Heart right ventricle (tissue), 16 donors: ENCODE measurements around the gene PSTK. TPM values are rescaled to one million over a fixed set of nuclear protein-coding genes. Genes with fewer than 3 reads are reported as not detected.

Experiments used
- ATAC-seq, 8 donors: fragments of 200-7000 bp; cut with Tn5 transposase; one replicate each; pipeline ENCODE4 v1.9.1; 2020; ENCODE audit warnings: mild to moderate bottlenecking in 8 of 8, moderate library complexity in 8 of 8, moderate number of reproducible peaks in 1 of 8
- DNase-seq, 2 donors: peaks; one replicate each; pipeline ENCODE4 v3.0.0-alpha.2; 2020
- H3K27ac ChIP-seq, 10 donors: fragments of 200-600 bp; sonication (generic) in 2 of 10; one replicate each; pipeline versions ENCODE4 v1.5.0 to v1.8.0; 2020 to 2022; ENCODE audit warnings: mild to moderate bottlenecking in 3 of 10
- H3K27me3 ChIP-seq, 7 donors: fragments of 200-600 bp; one replicate each; pipeline ENCODE4 v1.8.0; 2021 to 2022; ENCODE audit warnings: mild to moderate bottlenecking in 2 of 7
- H3K36me3 ChIP-seq, 9 donors: fragments of 200-600 bp; sonication (generic) in 1 of 9; one replicate each; pipeline versions ENCODE4 v1.5.0 to v1.8.0; 2020 to 2022; ENCODE audit warnings: mild to moderate bottlenecking in 2 of 9
- H3K4me1 ChIP-seq, 9 donors: fragments of 200-600 bp; sonication (generic) in 1 of 9; one replicate each; pipeline versions ENCODE4 v1.5.0 to v1.8.0; 2020 to 2022; ENCODE audit warnings: mild to moderate bottlenecking in 4 of 9
- H3K4me3 ChIP-seq, 10 donors: fragments of 200-600 bp; sonication (generic) in 2 of 10; one replicate each; pipeline versions ENCODE4 v1.5.0 to v1.8.0; 2020 to 2022; ENCODE audit warnings: mild to moderate bottlenecking in 7 of 10, moderate library complexity in 2 of 10
- H3K9me3 ChIP-seq, 11 donors: fragments of 200-600 bp in 10 of 11; sonication (generic) in 2 of 11; one replicate each; pipeline versions ENCODE4 v1.5.0 to v1.8.0; 2013 to 2022; ENCODE audit warnings: mild to moderate bottlenecking in 2 of 11, control low read depth in 1 of 11, moderate library complexity in 1 of 11
- WGBS, 2 donors: extraction: QIAGEN DNeasy Blood & Tissue Kit; methylation state at CpG; one replicate each; pipeline ENCODE4 v1.1.7; 2013; ENCODE audit warnings: inconsistent platforms in 1 of 2; 5-methylcytosine and 5-hydroxymethylcytosine counted together
- intact Hi-C, 10 donors: fragments of 100-400 bp; cut with DNase I; formaldehyde crosslinking; loops; one replicate each; pipeline versions ENCODE4 v1.11.1 to v1.14.2; 2022
- polyA plus RNA-seq, 2 donors: library from polyadenylated mRNA; stranded (reverse); fragments of 200-250 nt; gene quantifications; one replicate each; pipeline ENCODE4 v1.2.3, GENCODE V29; 2013
- total RNA-seq, 10 donors: library from RNA; stranded (reverse); fragmentation: NEBNext Ultra II Directional in 3 of 10; extraction: Animal tissue kit (Norgen Biotek cat#: 25700) in 3 of 10; gene quantifications; one replicate each; pipeline versions ENCODE4 v1.2.1 to v1.2.4, GENCODE V29; 2021 to 2023
- TF ChIP-seq, protein P1 (sequence below), 9 donors: fragments of 200-600 bp; sonication (generic) in 2 of 9; IDR thresholded peaks; one replicate each; pipeline versions ENCODE4 v1.5.0 to v1.8.0; 2021 to 2022; ENCODE audit warnings: antibody characterized with exemption in 9 of 9, mild to moderate bottlenecking in 5 of 9, moderate library complexity in 1 of 9
- donor health status: Arrhythmogenic right ventricular cardiomyopathy.
- donor health status: ischemic (EF 13 %, LVEDD 7.1; RV severe dilation, severe dysfunction).
- donor health status: healthy with polysubstance abuse.
- donor health status: DM: no; HTN: yes; CAD: no.
- donor health status: DM: no; HTN: no; CAD: no.
- donor health status: ischemic (EF 25% LVEDD 6.9; RV normal size, moderate dysfunction).
- donor health status: ischemic (EF 25% LVEDD 5.7; RV mildly dilated, moderate dysfunction).
- donor health status: healthy.
- donor health status: DM: yes; HTN: yes; CAD: no.
- donor health status: Ischemic cardiomyopathy.
- donor health status: ischemic (EF 35%, LVEDD 5.7; RV mildly dilated, moderate dysfunction).
- donor health status: nonischemic (EF 11% LVEDD 7.7; RV severe dilation, severe dysfunction).
- donor health status: DM: yes; HTN: yes; CAD: no.
- donor health status: PGD.
- donor health status: ischemic (EF 29% LVEDD 5.4; RV normal size, mild dysfunction).
- donor health status: nonischemic (EF 23%, LVEDD 6.1; RV moderate dilation, normal function).

The PSTK gene
- total and polyA plus RNA-seq, 12 donors = 1.4 to 3.8 (median 2.2) TPM

DNA sequence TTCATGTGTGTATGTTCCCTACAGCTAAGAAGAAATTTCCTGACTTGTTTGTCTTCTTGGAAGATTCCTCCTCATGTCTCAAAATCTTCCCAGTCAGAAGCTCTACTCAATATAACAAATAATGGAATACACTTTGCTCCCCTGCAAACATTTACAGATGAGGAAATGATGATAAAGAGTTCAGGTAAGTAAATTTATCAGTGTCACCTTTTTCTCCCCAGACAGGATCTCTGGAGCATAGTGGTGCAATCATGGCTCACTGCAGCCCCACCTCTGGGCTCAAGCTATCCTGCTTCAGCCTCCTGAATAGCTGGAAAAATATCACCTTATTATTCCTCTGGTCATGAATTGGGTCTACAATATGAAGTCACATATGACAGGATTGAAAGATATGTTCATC, 54.1 kb downstream of the PSTK start:
- no peak for DNase-seq
- TF ChIP-seq, protein P1, sequence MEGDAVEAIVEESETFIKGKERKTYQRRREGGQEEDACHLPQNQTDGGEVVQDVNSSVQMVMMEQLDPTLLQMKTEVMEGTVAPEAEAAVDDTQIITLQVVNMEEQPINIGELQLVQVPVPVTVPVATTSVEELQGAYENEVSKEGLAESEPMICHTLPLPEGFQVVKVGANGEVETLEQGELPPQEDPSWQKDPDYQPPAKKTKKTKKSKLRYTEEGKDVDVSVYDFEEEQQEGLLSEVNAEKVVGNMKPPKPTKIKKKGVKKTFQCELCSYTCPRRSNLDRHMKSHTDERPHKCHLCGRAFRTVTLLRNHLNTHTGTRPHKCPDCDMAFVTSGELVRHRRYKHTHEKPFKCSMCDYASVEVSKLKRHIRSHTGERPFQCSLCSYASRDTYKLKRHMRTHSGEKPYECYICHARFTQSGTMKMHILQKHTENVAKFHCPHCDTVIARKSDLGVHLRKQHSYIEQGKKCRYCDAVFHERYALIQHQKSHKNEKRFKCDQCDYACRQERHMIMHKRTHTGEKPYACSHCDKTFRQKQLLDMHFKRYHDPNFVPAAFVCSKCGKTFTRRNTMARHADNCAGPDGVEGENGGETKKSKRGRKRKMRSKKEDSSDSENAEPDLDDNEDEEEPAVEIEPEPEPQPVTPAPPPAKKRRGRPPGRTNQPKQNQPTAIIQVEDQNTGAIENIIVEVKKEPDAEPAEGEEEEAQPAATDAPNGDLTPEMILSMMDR (IDR thresholded peaks at IDR 0.05) = no peak
- H3K4me3 ChIP-seq = no peak overlapping the region
- no peaks in the 10 kb centered on the region for H3K9me3 ChIP-seq
- no peak overlapping the region for H3K27ac ChIP-seq
- no peaks in the 10 kb centered on the region for H3K4me1 ChIP-seq
- no peak for ATAC-seq
- H3K27me3 ChIP-seq = no peaks in the 10 kb centered on the region
- peaks cover 0 to 53% (median 5%) of the 10 kb centered on the region in 9 donors for H3K36me3 ChIP-seq
- intact Hi-C loops = no loop called here

DNA sequence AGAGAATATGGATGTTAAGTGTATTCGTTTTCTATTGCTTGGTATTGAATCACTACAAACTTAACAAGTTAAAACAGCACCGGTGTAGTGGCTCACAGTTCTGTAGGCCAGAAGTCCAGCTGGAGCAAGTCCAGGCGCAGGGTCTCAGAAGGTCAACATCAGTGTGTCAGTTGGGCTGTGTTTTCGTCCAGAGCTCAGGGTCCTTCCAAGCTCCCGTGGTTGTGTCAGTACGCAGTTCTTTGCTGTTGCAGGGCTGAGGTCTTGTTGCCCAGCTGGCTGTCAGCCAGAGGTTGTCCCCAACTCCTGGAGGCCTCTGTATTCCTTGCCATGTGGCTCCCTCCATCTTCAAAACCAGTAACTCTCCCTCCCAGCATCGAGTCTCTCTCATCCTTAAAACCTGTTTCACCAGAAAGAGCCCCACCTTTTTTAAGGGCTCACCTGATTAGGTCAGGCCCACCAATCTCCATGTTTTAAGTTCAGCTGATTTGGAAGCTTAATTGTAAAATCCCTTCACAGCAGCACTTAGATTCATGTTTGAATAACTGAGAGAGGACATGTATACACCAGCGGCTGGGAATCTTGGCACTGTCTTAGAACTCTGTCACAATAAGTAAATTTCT, 55.4 kb downstream of the PSTK start:
- no peak for DNase-seq
- intact Hi-C loops = no loop called here
- 88 to 91% methylated on average over 8 of the region's 8 CpGs for WGBS, 2 donors
- no peak overlapping the region for H3K27ac ChIP-seq
- H3K36me3 ChIP-seq = peaks cover 0 to 61% (median 5%) of the 10 kb centered on the region in 9 donors
- no peaks in the 10 kb centered on the region for H3K4me1 ChIP-seq
- H3K4me3 ChIP-seq = no peak overlapping the region
- TF ChIP-seq, protein P1 (IDR thresholded peaks at IDR 0.05) = no peak
- no peaks in the 10 kb centered on the region for H3K27me3 ChIP-seq
- ATAC-seq = no peak
- no peaks in the 10 kb centered on the region for H3K9me3 ChIP-seq

DNA sequence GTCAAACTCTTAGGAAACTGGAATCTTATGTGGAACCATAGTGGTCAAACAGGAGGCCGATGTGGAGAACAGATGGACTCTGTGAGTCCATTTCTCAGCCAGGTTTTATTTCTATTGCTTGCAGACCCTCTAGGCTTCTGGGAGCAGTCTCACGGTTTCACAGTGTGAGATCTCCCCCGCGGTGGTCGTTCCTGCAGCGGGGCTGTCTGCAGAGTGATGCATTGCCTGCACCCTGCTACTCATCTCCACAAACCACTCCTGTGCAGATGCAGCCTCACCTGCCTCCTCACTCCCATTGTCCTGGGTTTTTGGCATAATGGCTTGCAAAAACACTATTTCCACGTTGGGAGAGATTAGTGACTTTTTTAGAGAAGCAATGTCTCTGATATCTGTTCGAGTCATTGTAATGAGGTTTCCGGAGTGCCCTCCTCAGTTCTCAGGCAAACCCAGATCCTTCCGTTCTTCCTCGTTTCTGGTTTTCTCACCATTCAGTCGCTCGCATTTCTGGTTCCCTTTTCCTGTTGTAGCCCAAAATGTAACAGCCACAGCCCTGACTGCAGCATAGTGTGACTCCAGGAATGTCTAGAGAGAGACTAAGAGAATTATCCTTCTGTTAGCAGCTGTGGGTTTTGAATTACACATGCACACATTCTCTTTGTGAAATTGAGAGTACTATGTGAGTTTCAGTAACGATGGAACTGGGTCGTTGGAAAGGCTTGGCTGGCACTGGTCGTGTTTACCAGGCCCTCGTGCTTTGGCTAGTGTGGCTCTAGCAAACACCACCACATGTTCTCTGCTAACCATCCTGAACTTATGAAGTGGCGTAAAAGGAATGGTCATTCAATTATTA, 58.8 kb downstream of the PSTK start:
- no peaks in the 10 kb centered on the region for H3K9me3 ChIP-seq
- DNase-seq (no peak), ATAC-seq (no peak)
- H3K27me3 ChIP-seq = no peaks in the 10 kb centered on the region
- WGBS, 2 donors = 71 to 74% methylated on average over 18 of the region's 18 CpGs
- intact Hi-C loops = no loop called here
- peaks cover 0 to 89% (median 5%) of the 10 kb centered on the region in 9 donors for H3K36me3 ChIP-seq
- TF ChIP-seq, protein P1 (IDR thresholded peaks at IDR 0.05) = no peak
- H3K27ac ChIP-seq = no peak overlapping the region
- H3K4me3 ChIP-seq = no peak overlapping the region
- H3K4me1 ChIP-seq = no peaks in the 10 kb centered on the region

DNA sequence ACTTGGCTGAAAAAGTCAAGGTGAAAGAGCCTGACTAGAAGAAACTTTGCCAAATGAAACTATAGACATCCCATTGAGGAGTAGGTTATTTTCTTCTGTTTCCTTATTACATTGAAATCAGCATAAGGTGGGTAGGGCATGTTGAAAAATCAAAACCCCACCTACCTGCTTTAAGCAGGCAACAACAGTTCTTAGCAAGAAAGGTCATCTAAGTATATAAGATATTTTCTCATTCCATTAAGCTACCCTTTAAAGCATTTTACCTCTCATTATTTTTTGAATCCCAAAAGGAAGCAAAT, 59.4 kb downstream of the PSTK start:
- H3K9me3 ChIP-seq = no peaks in the 10 kb centered on the region
- no peak overlapping the region for H3K27ac ChIP-seq
- DNase-seq (no peak), ATAC-seq (no peak)
- H3K36me3 ChIP-seq = peaks cover 0 to 90% (median 5%) of the 10 kb centered on the region in 9 donors
- intact Hi-C loops = no loop called here
- H3K4me1 ChIP-seq = no peaks in the 10 kb centered on the region
- H3K27me3 ChIP-seq = no peaks in the 10 kb centered on the region
- H3K4me3 ChIP-seq = no peak overlapping the region
- TF ChIP-seq, protein P1 (IDR thresholded peaks at IDR 0.05) = no peak

Other genes with a start within 250 kb of the PSTK start
- gene CUZD1, start 134.5 kb upstream of the PSTK start, total RNA-seq = under 1 TPM; 0.13 to 0.51 (median 0.24) TPM
- 1 to 10 TPM in 1 of 2 donors, under 1 TPM in 1; 0.23 to 1.1 TPM for gene CUZD1, start 134.5 kb upstream of the PSTK start, polyA plus RNA-seq
- under 1 TPM in 4 of 10 donors, not detected in 6; 0.47 to 0.92 (median 0.70) TPM for gene FAM24B, start 100.8 kb upstream of the PSTK start, total RNA-seq
- gene FAM24B, start 100.8 kb upstream of the PSTK start, polyA plus RNA-seq = 1 to 10 TPM in 1 of 2 donors, under 1 TPM in 1; 0.55 to 1.7 TPM
- gene FAM24A, start 69.8 kb upstream of the PSTK start, total RNA-seq = not detected
- not detected for gene FAM24A, start 69.8 kb upstream of the PSTK start, polyA plus RNA-seq
- 1 to 10 TPM; 4.9 to 8.4 (median 6.3) TPM for gene C10orf88, start 26.2 kb upstream of the PSTK start, total RNA-seq
- 1 to 10 TPM; 3.0 to 8.0 TPM for gene C10orf88, start 26.2 kb upstream of the PSTK start, polyA plus RNA-seq
- 10 to 100 TPM in 8 of 10 donors, 1 to 10 TPM in 2; 7.8 to 14.4 (median 10.9) TPM for gene IKZF5, start 28.4 kb downstream of the PSTK start, total RNA-seq
- gene IKZF5, start 28.4 kb downstream of the PSTK start, polyA plus RNA-seq = 10 to 100 TPM in 1 of 2 donors, 1 to 10 TPM in 1; 3.8 to 12.1 TPM
- gene ACADSB, start 28.6 kb downstream of the PSTK start, total RNA-seq = 100 to 1,000 TPM in 4 of 10 donors, 10 to 100 TPM in 6; 54.6 to 114 (median 96.4) TPM
- 1 to 10 TPM; 6.8 to 8.7 TPM for gene ACADSB, start 28.6 kb downstream of the PSTK start, polyA plus RNA-seq
- gene HMX3, start 155.6 kb downstream of the PSTK start, total RNA-seq = not detected
- not detected for gene HMX3, start 155.6 kb downstream of the PSTK start, polyA plus RNA-seq
- gene HMX2, start 167.7 kb downstream of the PSTK start, total RNA-seq = not detected
- not detected for gene HMX2, start 167.7 kb downstream of the PSTK start, polyA plus RNA-seq
- 10 to 100 TPM; 24.4 to 40.9 (median 30.4) TPM for gene BUB3, start 174.0 kb downstream of the PSTK start, total RNA-seq
- 10 to 100 TPM; 11.4 to 42.0 TPM for gene BUB3, start 174.0 kb downstream of the PSTK start, polyA plus RNA-seq